Uterus (tissue), 4 donors: ENCODE results near the gene STX19. TPM values are rescaled to one million over a fixed set of nuclear protein-coding genes. Genes with fewer than 3 reads are reported as not detected.

Source experiments
- DNase-seq, 2 donors: peaks; one replicate each; pipeline ENCODE4 v3.0.0-alpha.2; 2019 to 2020
- H3K27ac ChIP-seq, 2 donors: fragments of 200-600 bp; sonication (generic); 1 replicate in 1 of 2; 2 replicates in 1 of 2; pipeline ENCODE4 v1.5.1; 2016 to 2018
- H3K27me3 ChIP-seq, 2 donors: fragments of 200-600 bp; sonication (generic); one replicate each; pipeline ENCODE4 v1.5.1; 2018 to 2019; ENCODE audit warnings: control low read depth in 1 of 2
- H3K36me3 ChIP-seq, 2 donors: fragments of 200-600 bp; sonication (generic); one replicate each; pipeline ENCODE4 v1.5.1; 2019; ENCODE audit warnings: control low read depth in 1 of 2
- H3K4me1 ChIP-seq, 2 donors: fragments of 200-600 bp; sonication (generic); one replicate each; pipeline ENCODE4 v1.5.1; 2018 to 2019; ENCODE audit warnings: control low read depth in 1 of 2
- H3K4me3 ChIP-seq, 2 donors: fragments of 200-600 bp; sonication (generic); 1 replicate in 1 of 2; 2 replicates in 1 of 2; pipeline ENCODE4 v1.5.1; 2018 to 2019; ENCODE audit warnings: mild to moderate bottlenecking in 1 of 2
- H3K9me3 ChIP-seq, 2 donors: fragments of 200-600 bp; sonication (generic); one replicate each; pipeline ENCODE4 v1.5.1; 2019; ENCODE audit warnings: control low read depth in 1 of 2
- CTCF ChIP-seq, 4 experiments: fragments of 200-600 bp in 2 of 4; fragments of 450-650 bp in 2 of 4; sonication (generic) in 2 of 4; IDR thresholded peaks; one replicate each; pipeline ENCODE4 v1.5.1; 2016 to 2019; ENCODE audit warnings: antibody characterized with exemption in 4 of 4, mild to moderate bottlenecking in 2 of 4, moderate library complexity in 1 of 4
- POLR2A ChIP-seq, 2 donors: fragments of 450-650 bp; IDR thresholded peaks; one replicate each; pipeline ENCODE4 v1.6.1; 2016; ENCODE audit warnings: antibody characterized with exemption in 2 of 2, mild to moderate bottlenecking in 1 of 2, moderate library complexity in 1 of 2
- intact Hi-C: fragments of 100-400 bp; cut with DNase I; formaldehyde crosslinking; loops from one replicate; pipeline ENCODE4 v1.15.1; 2023; ENCODE audit warnings: low total_unique reads
- total RNA-seq, 4 donors: library from RNA; depleted of rRNA in 3 of 4; stranded (reverse); fragments of >200 nt in 3 of 4; gene quantifications; one replicate each; pipeline versions ENCODE4 v1.1.0 to v1.2.4, GENCODE V29; 2014 to 2023
- donor health status: DM: yes; HTN: yes; CAD: no.

Gene STX19
- total RNA-seq, 4 donors from 2014 or later, result 1.5 TPM; not detected in 3

- intact Hi-C loops, result no loop called here
- H3K27me3 ChIP-seq, result no peaks in the 10 kb centered on the region
- no peak overlapping the region for H3K27ac ChIP-seq
- no peak for TF ChIP-seq POLR2A (IDR thresholded peaks at IDR 0.05)
- H3K36me3 ChIP-seq, result no peaks in the 10 kb centered on the region
- no peak for DNase-seq
- no peaks in the 10 kb centered on the region for H3K4me1 ChIP-seq
- H3K9me3 ChIP-seq, result no peaks in the 10 kb centered on the region
- no peak overlapping the region for H3K4me3 ChIP-seq
Measured at GRCh38 chr3:94011233-94011711, 17.1 kb downstream of the STX19 start.

GRCh38 chr3:94009608-94010007 is 18.8 kb downstream of the STX19 start:
- Histone ChIP-seq H3K9me3 (no peaks in the 10 kb centered on the region), H3K36me3 (no peaks in the 10 kb centered on the region), H3K27ac (no peak overlapping the region), H3K4me3 (no peak overlapping the region), H3K27me3 (no peaks in the 10 kb centered on the region), H3K4me1 (no peaks in the 10 kb centered on the region)
- TF ChIP-seq POLR2A (IDR thresholded peaks at IDR 0.05), result no peak
- TF ChIP-seq CTCF (IDR thresholded peaks at IDR 0.05), result no peak
- intact Hi-C loops, result no loop called here
- DNase-seq, result no peak

GRCh38 chr3:94008253-94008652 is 20.1 kb downstream of the STX19 start:
- no peaks in the 10 kb centered on the region for H3K36me3 ChIP-seq
- H3K9me3 ChIP-seq, result no peaks in the 10 kb centered on the region
- no peak for DNase-seq
- H3K4me1 ChIP-seq, result no peaks in the 10 kb centered on the region
- no peak overlapping the region for H3K4me3 ChIP-seq
- TF ChIP-seq POLR2A (IDR thresholded peaks at IDR 0.05) (no peak), CTCF (IDR thresholded peaks at IDR 0.05) (no peak)
- intact Hi-C loops, result no loop called here
- no peaks in the 10 kb centered on the region for H3K27me3 ChIP-seq
- H3K27ac ChIP-seq, result peak overlapping the region in 1 of 2 donors; percentile 25

- Histone ChIP-seq H3K4me3 (peak overlapping the region; percentile 3 to 26), H3K4me1 (no peaks in the 10 kb centered on the region), H3K9me3 (no peaks in the 10 kb centered on the region), H3K36me3 (no peaks in the 10 kb centered on the region), H3K27me3 (no peaks in the 10 kb centered on the region), H3K27ac (peak overlapping the region in 1 of 2 donors; percentile 4)
- no peak for TF ChIP-seq POLR2A (IDR thresholded peaks at IDR 0.05)
- peak; percentile 69 to 78 (median 76) for TF ChIP-seq CTCF (IDR thresholded peaks at IDR 0.05)
- no peak for DNase-seq
- intact Hi-C loops, result no loop called here
Measured at GRCh38 chr3:94004301-94004910, 24.0 kb downstream of the STX19 start.

DNA sequence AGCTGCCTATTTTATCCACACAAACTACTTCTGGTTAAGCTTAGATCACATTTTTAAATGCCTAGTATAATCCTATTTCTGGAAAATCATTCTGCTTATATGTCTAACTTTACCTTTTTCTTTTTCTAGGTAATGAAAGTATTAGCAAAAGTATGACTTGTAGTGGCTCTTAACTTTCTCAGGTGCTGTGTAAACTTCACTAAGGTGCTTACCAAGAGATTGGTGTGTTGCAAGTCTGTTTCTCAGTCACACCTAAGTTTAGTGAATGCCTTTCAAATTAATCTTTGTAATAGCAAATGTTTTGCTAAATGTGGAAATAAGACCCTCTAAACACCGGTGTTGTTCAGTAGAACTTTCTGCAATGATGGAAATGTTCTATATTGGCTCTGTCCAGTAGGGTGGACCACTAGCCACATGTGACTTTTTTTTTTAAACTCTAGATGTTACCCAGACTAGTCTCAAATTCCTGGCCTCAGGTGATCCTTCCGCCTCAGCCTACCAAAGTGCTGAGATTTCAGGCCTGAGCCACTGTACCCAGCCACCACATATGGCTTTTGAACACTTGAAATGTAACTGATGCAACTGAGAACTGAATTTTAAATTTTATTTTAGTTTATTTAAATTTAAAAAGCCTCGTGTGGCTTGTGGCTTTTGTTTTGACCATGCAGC is 26.4 kb downstream of the STX19 start:
- H3K27me3 ChIP-seq, result no peaks in the 10 kb centered on the region
- H3K4me1 ChIP-seq, result no peaks in the 10 kb centered on the region
- intact Hi-C loops, result no loop called here
- no peak for DNase-seq
- TF ChIP-seq CTCF (IDR thresholded peaks at IDR 0.05), result no peak
- TF ChIP-seq POLR2A (IDR thresholded peaks at IDR 0.05), result no peak
- no peaks in the 10 kb centered on the region for H3K9me3 ChIP-seq
- H3K36me3 ChIP-seq, result no peaks in the 10 kb centered on the region
- H3K27ac ChIP-seq, result peak overlapping the region in 1 of 2 donors; percentile 34
- no peak overlapping the region for H3K4me3 ChIP-seq
